Measurements from ENCODE around the gene MICALL1. TPM values are rescaled to one million over a fixed set of nuclear protein-coding genes. Genes with fewer than 3 reads are reported as not detected.

The MICALL1 gene
- total and polyA plus RNA-seq, 2 of the 13 experiments (the other 11 are each of a cell fraction or from before 2014, with no cell fraction given), result 7.6 to 10.6 TPM

DNA sequence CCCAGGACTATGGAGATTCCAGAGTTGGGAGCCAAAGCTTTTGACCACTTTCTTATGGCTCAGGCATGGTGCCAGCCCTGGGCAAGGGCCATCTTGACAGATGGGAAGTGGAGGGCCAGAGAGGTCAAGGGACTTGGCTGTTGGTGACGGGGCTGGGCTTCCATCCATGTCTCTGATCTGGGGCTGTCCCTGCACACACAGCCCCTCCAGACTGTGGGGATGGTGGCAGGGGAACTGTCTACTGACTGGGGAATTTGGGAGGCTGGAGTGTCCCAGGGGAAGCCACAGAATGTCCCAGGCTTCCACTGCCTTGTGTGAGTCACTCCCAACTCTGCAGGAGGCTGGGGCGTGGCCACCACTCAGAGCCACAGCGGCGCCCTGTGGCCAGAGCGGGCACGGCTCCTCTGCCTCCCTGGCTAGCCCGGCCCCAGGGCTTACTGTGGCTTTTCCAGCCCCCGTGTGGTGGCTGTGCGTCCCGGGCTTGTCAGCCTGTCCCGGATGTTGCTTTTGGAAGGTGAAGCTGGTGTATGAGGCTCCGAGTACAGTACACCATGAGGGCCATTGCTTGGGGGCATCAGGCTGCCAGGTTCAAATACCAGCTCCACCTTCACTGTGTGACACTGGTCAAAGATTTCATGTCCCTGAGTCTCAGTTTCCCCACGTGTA is 27.7 kb downstream of the MICALL1 start (continued):
- TF ChIP-seq TP53 (CRISPR knock-in tag; conservative IDR thresholded peaks at IDR 0.05) (0 out of 2 replicates have a peak, but pooled peaks have one; percentile 43), PCBP1 (IDR thresholded peaks at IDR 0.05; ENCODE audit: borderline replicate concordance, low read depth, low read length) (no peak), ASH2L (IDR thresholded peaks at IDR 0.05; ENCODE audit: insufficient read length, low read depth, low read length) (no peak), ISX (CRISPR knock-in tag; conservative IDR thresholded peaks at IDR 0.05) (no peak), ZNF256 (CRISPR knock-in tag; conservative IDR thresholded peaks at IDR 0.05) (no peak), REL (CRISPR knock-in tag; conservative IDR thresholded peaks at IDR 0.05) (0 out of 2 replicates have a peak, but pooled peaks have one; percentile 39), TGIF2 (CRISPR knock-in tag; IDR thresholded peaks at IDR 0.05) (no peak), IKZF4 (CRISPR knock-in tag; IDR thresholded peaks at IDR 0.05; ENCODE audit: borderline replicate concordance, low read depth, not compliant biosample characterization) (no peak), ZEB1 (IDR thresholded peaks at IDR 0.05; ENCODE audit: insufficient replicate concordance, low read depth) (no peak), ZNF501 (CRISPR knock-in tag; IDR thresholded peaks at IDR 0.05) (peak; percentile 42; the same call in 1 of the 2 replicates), FOSL1 (CRISPR knock-in tag; IDR thresholded peaks at IDR 0.05; ENCODE audit: borderline replicate concordance) (peak; percentile 52), KLF13 (CRISPR knock-in tag; IDR thresholded peaks at IDR 0.05) (no peak), ZNF616 (CRISPR knock-in tag; IDR thresholded peaks at IDR 0.05; ENCODE audit: low read depth) (no peak), XRCC5 (optimal IDR thresholded peaks at IDR 0.05; ENCODE audit: low read length) (peak; percentile 99), MAF1 (CRISPR knock-in tag; IDR thresholded peaks at IDR 0.05; ENCODE audit: borderline replicate concordance) (no peak), MEIS2 (CRISPR knock-in tag; IDR thresholded peaks at IDR 0.05) (0 out of 2 replicates have a peak, but pooled peaks have one; percentile 24), MEF2D (CRISPR knock-in tag; IDR thresholded peaks at IDR 0.05) (peak; percentile 47; the same call in 1 of the 2 replicates), ZBTB3 (CRISPR knock-in tag; IDR thresholded peaks at IDR 0.05; ENCODE audit: borderline replicate concordance, low read depth) (no peak), SATB2 (CRISPR knock-in tag; IDR thresholded peaks at IDR 0.05) (no peak), ARNTL (CRISPR knock-in tag; IDR thresholded peaks at IDR 0.05) (no peak), TAF1 (CRISPR knock-in tag; IDR thresholded peaks at IDR 0.05) (no peak; the same call in 1 of the 2 replicates), ZNF781 (CRISPR knock-in tag; IDR thresholded peaks at IDR 0.05; ENCODE audit: borderline replicate concordance, not compliant biosample characterization) (peak; percentile 48), ZNF207 (IDR thresholded peaks at IDR 0.05; ENCODE audit: borderline replicate concordance) (no peak), KLF11 (CRISPR knock-in tag; IDR thresholded peaks at IDR 0.05) (no peak; the same call in 1 of the 2 replicates)
- TF ChIP-seq, protein P1, sequence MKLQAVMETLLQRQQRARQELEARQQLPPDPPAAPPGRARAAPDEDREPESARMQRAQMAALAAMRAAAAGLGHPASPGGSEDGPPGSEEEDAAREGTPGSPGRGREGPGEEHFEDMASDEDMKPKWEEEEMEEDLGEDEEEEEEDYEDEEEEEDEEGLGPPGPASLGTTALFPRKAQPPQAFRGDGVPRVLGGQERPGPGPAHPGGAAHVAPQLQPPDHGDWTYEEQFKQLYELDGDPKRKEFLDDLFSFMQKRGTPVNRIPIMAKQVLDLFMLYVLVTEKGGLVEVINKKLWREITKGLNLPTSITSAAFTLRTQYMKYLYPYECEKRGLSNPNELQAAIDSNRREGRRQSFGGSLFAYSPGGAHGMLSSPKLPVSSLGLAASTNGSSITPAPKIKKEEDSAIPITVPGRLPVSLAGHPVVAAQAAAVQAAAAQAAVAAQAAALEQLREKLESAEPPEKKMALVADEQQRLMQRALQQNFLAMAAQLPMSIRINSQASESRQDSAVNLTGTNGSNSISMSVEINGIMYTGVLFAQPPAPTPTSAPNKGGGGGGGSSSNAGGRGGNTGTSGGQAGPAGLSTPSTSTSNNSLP (IDR thresholded peaks at IDR 0.05; ENCODE audit: low read depth, low read length), result no peak
- TF ChIP-seq, protein P2, sequence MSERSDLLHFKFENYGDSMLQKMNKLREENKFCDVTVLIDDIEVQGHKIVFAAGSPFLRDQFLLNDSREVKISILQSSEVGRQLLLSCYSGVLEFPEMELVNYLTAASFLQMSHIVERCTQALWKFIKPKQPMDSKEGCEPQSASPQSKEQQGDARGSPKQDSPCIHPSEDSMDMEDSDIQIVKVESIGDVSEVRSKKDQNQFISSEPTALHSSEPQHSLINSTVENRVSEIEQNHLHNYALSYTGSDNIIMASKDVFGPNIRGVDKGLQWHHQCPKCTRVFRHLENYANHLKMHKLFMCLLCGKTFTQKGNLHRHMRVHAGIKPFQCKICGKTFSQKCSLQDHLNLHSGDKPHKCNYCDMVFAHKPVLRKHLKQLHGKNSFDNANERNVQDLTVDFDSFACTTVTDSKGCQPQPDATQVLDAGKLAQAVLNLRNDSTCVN (CRISPR knock-in tag; IDR thresholded peaks at IDR 0.05; ENCODE audit: borderline replicate concordance), result 0 out of 2 replicates have a peak, but pooled peaks have one; percentile 27
- TF ChIP-seq, protein P3, sequence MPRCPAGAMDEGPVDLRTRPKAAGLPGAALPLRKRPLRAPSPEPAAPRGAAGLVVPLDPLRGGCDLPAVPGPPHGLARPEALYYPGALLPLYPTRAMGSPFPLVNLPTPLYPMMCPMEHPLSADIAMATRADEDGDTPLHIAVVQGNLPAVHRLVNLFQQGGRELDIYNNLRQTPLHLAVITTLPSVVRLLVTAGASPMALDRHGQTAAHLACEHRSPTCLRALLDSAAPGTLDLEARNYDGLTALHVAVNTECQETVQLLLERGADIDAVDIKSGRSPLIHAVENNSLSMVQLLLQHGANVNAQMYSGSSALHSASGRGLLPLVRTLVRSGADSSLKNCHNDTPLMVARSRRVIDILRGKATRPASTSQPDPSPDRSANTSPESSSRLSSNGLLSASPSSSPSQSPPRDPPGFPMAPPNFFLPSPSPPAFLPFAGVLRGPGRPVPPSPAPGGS (CRISPR knock-in tag; IDR thresholded peaks at IDR 0.05), result peak; percentile 48; the same call in 1 of the 2 replicates
